Type B pancreatic cell (in vitro differentiated cells): ENCODE measurements around the gene LPAR1. TPM values are rescaled to one million over a fixed set of nuclear protein-coding genes. Genes with fewer than 3 reads are reported as not detected.
"Not testable (repeated sequence)": the region's sequence is repeated elsewhere in the genome, so short reads cannot be mapped to it uniquely, and the experiment has no call there.

Experiments
- DNase-seq: peaks from one replicate; pipeline ENCODE4 v3.0.0; 2021; ENCODE audit warnings: mixed read lengths; ENCODE audit not compliant: unreplicated experiment; ENCODE audit errors: extremely low spot score
- H3K27ac Mint-ChIP-seq: 2 replicates; pipeline ENCODE4 v1.8.0; 2021; ENCODE audit warnings: mild to moderate bottlenecking, mixed read lengths
- H3K27me3 Mint-ChIP-seq: 2 replicates; pipeline ENCODE4 v1.8.0; 2021; ENCODE audit warnings: mixed read lengths
- H3K36me3 Mint-ChIP-seq: 2 replicates; pipeline ENCODE4 v1.8.0; 2021; ENCODE audit warnings: mixed read lengths
- H3K4me1 Mint-ChIP-seq: one replicate; pipeline ENCODE4 v1.8.0; 2021; ENCODE audit warnings: mixed read lengths; ENCODE audit not compliant: unreplicated experiment
- H3K4me3 Mint-ChIP-seq: 2 replicates; pipeline ENCODE4 v1.8.0; 2021; ENCODE audit warnings: mild to moderate bottlenecking, mixed read lengths
- H3K9me3 Mint-ChIP-seq: 2 replicates; pipeline ENCODE4 v1.8.0; 2021; ENCODE audit warnings: mixed read lengths
- total RNA-seq: library from RNA; stranded (reverse); gene quantifications from 2 replicates; pipeline ENCODE4 v1.2.1, GENCODE V29; 2021; ENCODE audit warnings: low replicate concordance
- TF ChIP-seq, protein P1 (sequence below): fragments of 200-600 bp; sonication (generic); conservative IDR thresholded peaks from 2 replicates; pipeline ENCODE4 v1.5.0; 2021; ENCODE audit warnings: antibody characterized with exemption, mild to moderate bottlenecking

LPAR1 gene
- total RNA-seq, 1 donor from 2014 or later = 32.8 TPM

DNA sequence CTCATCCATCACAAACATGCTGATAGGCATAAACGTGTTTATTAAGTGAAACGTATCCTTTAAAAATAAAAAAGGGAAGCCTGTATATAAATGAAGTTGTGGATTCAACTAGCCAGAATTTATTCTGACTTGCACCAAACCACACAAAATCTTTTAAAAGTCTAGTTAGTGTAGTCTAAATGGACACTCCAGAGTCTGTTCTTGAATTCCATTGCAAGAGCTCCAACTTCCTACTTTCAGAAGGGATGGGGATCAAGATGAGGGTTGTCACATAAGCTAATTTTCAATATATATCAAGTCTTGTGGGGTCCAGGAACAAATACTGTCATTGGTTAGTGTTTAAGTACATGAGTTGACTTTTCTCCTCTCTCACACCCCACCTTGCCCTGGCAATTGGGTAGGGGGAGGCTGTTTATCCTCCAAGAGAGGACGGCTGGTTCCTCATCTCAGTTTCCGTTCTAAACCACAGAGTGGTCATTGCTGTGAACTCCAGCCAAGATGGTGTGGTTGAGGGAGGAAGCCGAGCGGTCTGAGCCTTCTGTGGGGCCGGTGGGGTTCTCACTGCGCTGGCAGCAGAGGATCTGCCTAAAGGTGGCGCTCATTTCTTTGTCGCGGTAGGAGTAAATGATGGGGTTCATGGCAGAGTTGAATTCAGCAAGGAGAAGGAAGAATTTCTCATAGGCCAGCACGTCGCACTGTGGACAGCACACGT, 163.2 kb downstream of the LPAR1 start:
- Mint-ChIP-seq H3K27ac (no peak overlapping the region), H3K27me3 (no peaks in the 10 kb centered on the region), H3K4me3 (no peak overlapping the region), H3K4me1 (peaks cover 22% of the 10 kb centered on the region), H3K36me3 (peaks cover 9% of the 10 kb centered on the region), H3K9me3 (peaks cover 3% of the 10 kb centered on the region)
- TF ChIP-seq, protein P1, sequence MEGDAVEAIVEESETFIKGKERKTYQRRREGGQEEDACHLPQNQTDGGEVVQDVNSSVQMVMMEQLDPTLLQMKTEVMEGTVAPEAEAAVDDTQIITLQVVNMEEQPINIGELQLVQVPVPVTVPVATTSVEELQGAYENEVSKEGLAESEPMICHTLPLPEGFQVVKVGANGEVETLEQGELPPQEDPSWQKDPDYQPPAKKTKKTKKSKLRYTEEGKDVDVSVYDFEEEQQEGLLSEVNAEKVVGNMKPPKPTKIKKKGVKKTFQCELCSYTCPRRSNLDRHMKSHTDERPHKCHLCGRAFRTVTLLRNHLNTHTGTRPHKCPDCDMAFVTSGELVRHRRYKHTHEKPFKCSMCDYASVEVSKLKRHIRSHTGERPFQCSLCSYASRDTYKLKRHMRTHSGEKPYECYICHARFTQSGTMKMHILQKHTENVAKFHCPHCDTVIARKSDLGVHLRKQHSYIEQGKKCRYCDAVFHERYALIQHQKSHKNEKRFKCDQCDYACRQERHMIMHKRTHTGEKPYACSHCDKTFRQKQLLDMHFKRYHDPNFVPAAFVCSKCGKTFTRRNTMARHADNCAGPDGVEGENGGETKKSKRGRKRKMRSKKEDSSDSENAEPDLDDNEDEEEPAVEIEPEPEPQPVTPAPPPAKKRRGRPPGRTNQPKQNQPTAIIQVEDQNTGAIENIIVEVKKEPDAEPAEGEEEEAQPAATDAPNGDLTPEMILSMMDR = no peak
- no peak for DNase-seq

DNA sequence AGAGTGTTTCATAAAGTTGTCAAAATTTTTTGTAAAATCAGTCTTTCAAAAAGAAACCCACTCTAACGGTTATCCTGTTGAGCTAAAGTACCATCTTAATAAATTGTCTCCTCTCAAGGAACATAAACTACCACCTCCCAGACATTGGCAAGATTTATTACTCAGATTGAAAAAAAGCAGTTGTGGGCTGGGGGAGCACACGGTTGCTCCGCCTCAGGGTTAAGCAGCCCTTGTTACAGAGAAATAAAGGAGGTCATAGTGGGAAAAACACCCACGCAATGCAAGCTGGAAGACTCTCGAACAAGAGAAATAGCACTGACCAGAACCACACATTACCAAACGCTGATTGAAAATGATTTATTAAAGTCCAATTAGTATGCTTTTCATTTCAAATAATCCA, 165.3 kb downstream of the LPAR1 start:
- peaks cover 3% of the 10 kb centered on the region for H3K9me3 Mint-ChIP-seq
- no peak for DNase-seq
- TF ChIP-seq, protein P1 = no peak
- H3K4me1 Mint-ChIP-seq = peaks cover 19% of the 10 kb centered on the region
- peaks cover 12% of the 10 kb centered on the region for H3K36me3 Mint-ChIP-seq
- no peak overlapping the region for H3K27ac Mint-ChIP-seq
- no peak overlapping the region for H3K4me3 Mint-ChIP-seq
- no peaks in the 10 kb centered on the region for H3K27me3 Mint-ChIP-seq

GRCh38 chr9:110871736-110872135, 166.5 kb downstream of the LPAR1 start:
- no peaks in the 10 kb centered on the region for H3K27me3 Mint-ChIP-seq
- no peak overlapping the region for H3K4me3 Mint-ChIP-seq
- TF ChIP-seq, protein P1 = no peak
- H3K36me3 Mint-ChIP-seq = peaks cover 12% of the 10 kb centered on the region
- H3K4me1 Mint-ChIP-seq = peaks cover 16% of the 10 kb centered on the region
- no peak for DNase-seq
- H3K27ac Mint-ChIP-seq = no peak overlapping the region
- H3K9me3 Mint-ChIP-seq = peaks cover 2% of the 10 kb centered on the region

GRCh38 chr9:110869931-110870330, 168.3 kb downstream of the LPAR1 start:
- TF ChIP-seq, protein P1 = no peak
- H3K36me3 Mint-ChIP-seq = peaks cover 8% of the 10 kb centered on the region
- no peak for DNase-seq
- H3K4me3 Mint-ChIP-seq = no peak overlapping the region
- H3K4me1 Mint-ChIP-seq = peaks cover 14% of the 10 kb centered on the region
- H3K27ac Mint-ChIP-seq = no peak overlapping the region
- no peaks in the 10 kb centered on the region for H3K27me3 Mint-ChIP-seq
- H3K9me3 Mint-ChIP-seq = no peaks in the 10 kb centered on the region

DNA sequence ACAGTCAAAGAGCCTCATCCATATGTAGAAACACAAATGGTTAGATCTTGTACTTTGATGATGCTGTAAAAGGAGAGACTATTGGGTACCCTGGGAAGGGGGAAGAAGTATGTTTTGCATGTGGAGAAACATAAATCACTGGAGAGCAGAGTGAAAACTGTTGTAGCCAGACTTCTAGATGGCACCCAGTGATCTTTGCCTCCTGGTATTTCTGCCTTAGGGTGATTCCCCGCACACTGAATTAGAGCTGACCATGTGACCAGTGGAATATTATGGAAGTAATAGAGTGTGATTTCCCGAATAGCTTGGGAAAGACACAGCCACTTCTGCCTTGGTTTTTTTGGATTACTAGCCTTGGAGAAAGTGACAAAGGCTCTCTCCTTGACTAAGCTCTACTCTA, 174.3 kb downstream of the LPAR1 start:
- Mint-ChIP-seq H3K4me3 (no peak overlapping the region), H3K4me1 (no peaks in the 10 kb centered on the region), H3K36me3 (no peaks in the 10 kb centered on the region), H3K27ac (no peak overlapping the region), H3K27me3 (no peaks in the 10 kb centered on the region), H3K9me3 (peaks cover 15% of the 10 kb centered on the region)
- no peak for DNase-seq
- TF ChIP-seq, protein P1 = no peak

- peaks cover 15% of the 10 kb centered on the region for H3K9me3 Mint-ChIP-seq
- H3K27ac Mint-ChIP-seq, H3K4me3 Mint-ChIP-seq, DNase-seq, H3K4me1 Mint-ChIP-seq, H3K36me3 Mint-ChIP-seq, H3K27me3 Mint-ChIP-seq: not testable (repeated sequence)
Observed at GRCh38 chr9:110861370-110862110, 176.7 kb downstream of the LPAR1 start.
